Epithelial cell of esophagus (primary cell): ENCODE data around the gene TMEM88.

Experiments used
- DNase-seq: peaks from one replicate; pipeline ENCODE4 v3.0.0; 2010; ENCODE audit warnings: low read depth
- H3K4me3 ChIP-seq: 2 replicates; pipeline ENCODE4 v1.5.1; 2011; ENCODE audit warnings: mild to moderate bottlenecking, low read length, control low read depth
- CTCF ChIP-seq: IDR thresholded peaks from 2 replicates; pipeline ENCODE4 v1.5.1; 2011; ENCODE audit warnings: low read depth, mild to moderate bottlenecking, low read length, control low read depth, inconsistent platforms; ENCODE audit not compliant: insufficient read depth; ENCODE audit errors: missing control alignments

TMEM88 gene

DNA sequence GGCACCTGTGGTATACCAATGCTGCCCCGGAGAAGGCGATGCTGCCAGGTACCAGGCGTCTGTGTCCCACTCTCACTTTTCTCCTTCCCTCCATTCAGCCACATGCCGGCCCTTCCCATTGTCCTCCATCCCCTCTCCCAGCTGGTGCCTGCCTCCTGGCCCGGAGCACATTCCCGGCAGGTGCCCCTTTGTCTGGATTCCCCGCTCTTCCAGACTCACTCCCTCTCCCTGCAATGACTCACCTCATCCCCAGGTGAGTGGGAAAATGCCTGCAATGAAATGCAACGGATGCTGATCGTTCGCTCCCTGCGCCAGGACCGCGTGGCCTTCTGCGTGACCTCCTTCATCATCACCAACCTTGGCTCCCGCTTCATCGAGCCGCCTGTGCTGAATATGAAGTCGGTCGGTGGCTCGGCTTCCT lies 31.3 kb upstream of the TMEM88 start:
- TF ChIP-seq CTCF: no peak
- H3K4me3 ChIP-seq: no peak overlapping the region
- DNase-seq: no peak

- TF ChIP-seq CTCF: no peak
- no peak overlapping the region for H3K4me3 ChIP-seq
- DNase-seq: no peak
These were observed 30.6 kb upstream of the TMEM88 start for GRCh38 chr17:7824021-7824924.

DNA sequence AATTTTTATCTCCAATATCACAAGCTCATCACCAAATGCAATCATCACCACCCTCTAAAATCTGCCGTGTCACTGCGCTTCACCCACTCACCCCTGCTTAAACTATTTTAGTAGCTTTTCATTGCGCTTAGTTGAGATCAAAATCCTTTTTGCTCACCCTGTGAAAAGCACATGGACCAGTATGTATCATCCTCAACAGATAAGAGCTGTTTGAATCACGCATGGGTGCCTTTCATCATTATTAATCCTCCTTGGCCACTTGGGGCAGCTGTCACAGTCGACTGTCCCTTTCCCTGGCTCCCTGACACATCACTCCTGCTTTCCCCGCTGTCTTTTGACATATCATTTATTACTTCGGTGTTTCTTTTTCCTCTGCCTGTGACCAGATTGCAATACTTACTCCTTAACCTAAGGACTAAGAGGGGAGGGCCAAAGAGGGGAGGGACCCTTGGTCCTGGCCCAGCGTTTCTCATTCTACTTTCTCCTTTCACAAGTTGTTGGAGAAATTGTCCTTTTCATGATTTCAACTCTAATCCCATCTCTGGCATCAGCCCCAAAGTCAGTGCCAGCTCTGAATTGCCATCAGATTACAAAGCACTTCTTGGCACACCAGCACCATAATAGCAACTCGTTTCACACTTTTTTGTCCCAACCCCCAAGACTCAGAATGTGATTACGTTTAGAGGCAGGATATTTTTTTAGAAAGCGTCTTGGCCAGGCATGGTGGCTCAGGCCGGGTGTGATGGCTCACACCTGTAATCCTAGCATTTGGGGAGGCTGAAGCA lies 29.5 kb upstream of the TMEM88 start:
- TF ChIP-seq CTCF: no peak
- H3K4me3 ChIP-seq: no peak overlapping the region
- no peak for DNase-seq

GRCh38 chr17:7830616-7831015 lies 24.2 kb upstream of the TMEM88 start:
- DNase-seq: no peak
- H3K4me3 ChIP-seq: no peak overlapping the region
- no peak for TF ChIP-seq CTCF

- no peak for DNase-seq
- TF ChIP-seq CTCF: no peak
- no peak overlapping the region for H3K4me3 ChIP-seq
These were observed 23.6 kb upstream of the TMEM88 start for GRCh38 chr17:7831233-7831632.

DNA sequence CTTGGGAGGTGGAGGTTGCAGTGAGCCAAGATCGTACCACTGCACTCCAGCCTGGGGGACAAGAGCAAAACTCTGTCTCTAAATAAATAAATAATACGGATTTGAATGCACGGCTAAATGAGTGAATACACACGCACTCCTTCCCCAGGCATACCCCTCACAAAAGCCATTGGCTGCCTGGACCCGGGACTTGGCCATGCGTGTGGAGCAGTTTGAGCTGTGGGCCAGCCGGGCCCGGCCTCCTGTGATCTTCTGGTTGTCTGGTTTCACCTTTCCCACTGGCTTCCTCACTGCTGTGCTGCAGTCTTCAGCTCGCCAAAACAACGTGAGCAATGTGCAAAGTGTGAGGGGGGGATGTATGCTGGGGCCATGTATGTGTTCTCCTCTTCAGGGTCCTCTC lies 22.4 kb upstream of the TMEM88 start:
- DNase-seq: no peak
- H3K4me3 ChIP-seq: no peak overlapping the region
- no peak for TF ChIP-seq CTCF
